Neural cell (in vitro differentiated cells): Measurements from ENCODE around the gene LBX2. TPM values are rescaled to one million over a fixed set of nuclear protein-coding genes. Genes with fewer than 3 reads are reported as not detected.
A peak's percentile ranks its signal among the peaks of the same experiment; 100 is the strongest.

Experiments used
- H2AFZ ChIP-seq: fragments of 200-600, 300-800 bp; sonication (generic), shearing (Covaris generic); 2 replicates; pipeline ENCODE4 v1.6.0; 2014; ENCODE audit warnings: low read depth, mild to moderate bottlenecking, antibody characterized with exemption, low read length, moderate library complexity
- H3F3A ChIP-seq: fragments of 200-600 bp; shearing (Covaris generic); 2 replicates; pipeline ENCODE4 v1.6.1; 2016; ENCODE audit warnings: mild to moderate bottlenecking, moderate library complexity, mixed read lengths, antibody characterized with exemption, low read length; ENCODE audit not compliant: insufficient read depth, poor library complexity, severe bottlenecking
- H3K27ac ChIP-seq: fragments of 200-600, 300-800 bp; sonication (generic), shearing (Covaris generic); 2 replicates; pipeline ENCODE4 v1.5.1; 2014; ENCODE audit warnings: mild to moderate bottlenecking, low read length, moderate library complexity
- H3K27me3 ChIP-seq: fragments of 300-800, 200-600 bp; sonication (generic), shearing (Covaris generic); 2 replicates; pipeline ENCODE4 v1.6.0; 2014; ENCODE audit warnings: mild to moderate bottlenecking, low read depth, low read length, moderate library complexity; ENCODE audit not compliant: insufficient read depth
- H3K36me3 ChIP-seq: fragments of 300-800, 200-600 bp; sonication (generic), shearing (Covaris generic); 2 replicates; pipeline ENCODE4 v1.5.1; 2014; ENCODE audit warnings: mild to moderate bottlenecking, antibody characterized with exemption, low read length, moderate library complexity; ENCODE audit not compliant: insufficient read depth
- H3K4me2 ChIP-seq: fragments of 300-800, 200-600 bp; sonication (generic), shearing (Covaris generic); 2 replicates; pipeline ENCODE4 v1.6.0; 2014; ENCODE audit warnings: mild to moderate bottlenecking, low read length
- H3K4me3 ChIP-seq: fragments of 300-800, 200-600 bp; sonication (generic), shearing (Covaris generic); 2 replicates; pipeline ENCODE4 v1.5.1; 2014; ENCODE audit warnings: mild to moderate bottlenecking, low read length, moderate library complexity
- H3K79me2 ChIP-seq: fragments of 200-600 bp; shearing (Covaris generic); replicated peaks from 2 replicates; pipeline ENCODE4 v1.6.0; 2014; ENCODE audit warnings: mild to moderate bottlenecking, low read length, moderate library complexity; ENCODE audit not compliant: insufficient read depth
- H3K9ac ChIP-seq: fragments of 300-800, 200-600 bp; sonication (generic), shearing (Covaris generic); 2 replicates; pipeline ENCODE4 v1.6.1; 2016; ENCODE audit warnings: mild to moderate bottlenecking, low read length, mixed read lengths
- H3K9me2 ChIP-seq: fragments of 200-600 bp; shearing (Covaris generic); 2 replicates; pipeline ENCODE4 v1.6.1; 2016; ENCODE audit warnings: mild to moderate bottlenecking, low read length, mixed read lengths; ENCODE audit not compliant: insufficient read depth
- H3K9me3 ChIP-seq: fragments of 200-600, 300-800 bp; sonication (generic), shearing (Covaris generic); 2 replicates; pipeline ENCODE4 v1.6.1; 2016; ENCODE audit warnings: mild to moderate bottlenecking, mixed run types, low read length, moderate library complexity, mixed read lengths
- H4K20me1 ChIP-seq: fragments of 200-600 bp; shearing (Covaris generic); 2 replicates; pipeline ENCODE4 v1.6.1; 2016; ENCODE audit warnings: mild to moderate bottlenecking, mixed run types; ENCODE audit not compliant: insufficient read depth
- CTCF ChIP-seq: fragments of 450-650 bp; IDR thresholded peaks from 2 replicates; pipeline ENCODE4 v1.5.1; 2014; ENCODE audit warnings: antibody characterized with exemption, mild to moderate bottlenecking, moderate library complexity; ENCODE audit not compliant: poor library complexity, severe bottlenecking
- EP300 ChIP-seq: fragments of 450-650 bp; conservative IDR thresholded peaks from 2 replicates; pipeline ENCODE4 v1.6.1; 2014; ENCODE audit warnings: antibody characterized with exemption, mild to moderate bottlenecking, moderate library complexity; ENCODE audit not compliant: poor library complexity, severe bottlenecking
- EZH2 ChIP-seq: fragments of 200-600, 300-800 bp; shearing (Covaris generic), sonication (generic); IDR thresholded peaks from 2 replicates; pipeline ENCODE4 v1.6.1; 2014; ENCODE audit warnings: antibody characterized with exemption, low read length, borderline replicate concordance, mild to moderate bottlenecking; ENCODE audit not compliant: insufficient read depth, poor library complexity, severe bottlenecking
- MXI1 ChIP-seq: fragments of 450-650 bp; conservative IDR thresholded peaks from 2 replicates; pipeline ENCODE4 v1.6.1; 2014; ENCODE audit warnings: antibody characterized with exemption, mild to moderate bottlenecking; ENCODE audit not compliant: poor library complexity, severe bottlenecking
- POLR2AphosphoS5 ChIP-seq: IDR thresholded peaks from 2 replicates; pipeline ENCODE4 v1.6.1; 2012
- RAD21 ChIP-seq: fragments of 450-650 bp; conservative IDR thresholded peaks from 2 replicates; pipeline ENCODE4 v1.6.1; 2014; ENCODE audit warnings: antibody characterized with exemption, mild to moderate bottlenecking, moderate library complexity
- SMC3 ChIP-seq: fragments of 450-650 bp; conservative IDR thresholded peaks from 2 replicates; pipeline ENCODE4 v1.6.1; 2014; ENCODE audit warnings: antibody characterized with exemption, mild to moderate bottlenecking, moderate library complexity; ENCODE audit not compliant: poor library complexity
- TAF1 ChIP-seq: IDR thresholded peaks from 2 replicates; pipeline ENCODE4 v1.6.1; 2012; ENCODE audit warnings: low read depth
- polyA plus RNA-seq: library from polyadenylated mRNA; depleted of rRNA; stranded (reverse); fragments of >200 nt; gene quantifications from 2 replicates; pipeline ENCODE4 v1.2.3, GENCODE V29; 2014
- TF ChIP-seq, protein P1 (sequence below): IDR thresholded peaks from 2 replicates; pipeline ENCODE4 v1.6.1; 2012; ENCODE audit warnings: borderline replicate concordance

Gene LBX2
- polyA plus RNA-seq, 1 donor from 2014 or later: not detected

- H3K9me2 ChIP-seq: no peaks in the 10 kb centered on the region
- no peaks in the 10 kb centered on the region for H3K27me3 ChIP-seq
- H3K4me2 ChIP-seq: peak within 1 kb of the TSS; percentile 86
- no peaks in the 10 kb centered on the region for H3K9me3 ChIP-seq
- peak within 1 kb of the TSS; percentile 78 for H3K9ac ChIP-seq
- peak within 1 kb of the TSS; percentile 75 for H3K27ac ChIP-seq
- no peaks in the 10 kb centered on the region for H4K20me1 ChIP-seq
- peak within 1 kb of the TSS; percentile 73 for H3K4me3 ChIP-seq
- peak; percentile 32 for TF ChIP-seq EP300
- TF ChIP-seq, protein P1, sequence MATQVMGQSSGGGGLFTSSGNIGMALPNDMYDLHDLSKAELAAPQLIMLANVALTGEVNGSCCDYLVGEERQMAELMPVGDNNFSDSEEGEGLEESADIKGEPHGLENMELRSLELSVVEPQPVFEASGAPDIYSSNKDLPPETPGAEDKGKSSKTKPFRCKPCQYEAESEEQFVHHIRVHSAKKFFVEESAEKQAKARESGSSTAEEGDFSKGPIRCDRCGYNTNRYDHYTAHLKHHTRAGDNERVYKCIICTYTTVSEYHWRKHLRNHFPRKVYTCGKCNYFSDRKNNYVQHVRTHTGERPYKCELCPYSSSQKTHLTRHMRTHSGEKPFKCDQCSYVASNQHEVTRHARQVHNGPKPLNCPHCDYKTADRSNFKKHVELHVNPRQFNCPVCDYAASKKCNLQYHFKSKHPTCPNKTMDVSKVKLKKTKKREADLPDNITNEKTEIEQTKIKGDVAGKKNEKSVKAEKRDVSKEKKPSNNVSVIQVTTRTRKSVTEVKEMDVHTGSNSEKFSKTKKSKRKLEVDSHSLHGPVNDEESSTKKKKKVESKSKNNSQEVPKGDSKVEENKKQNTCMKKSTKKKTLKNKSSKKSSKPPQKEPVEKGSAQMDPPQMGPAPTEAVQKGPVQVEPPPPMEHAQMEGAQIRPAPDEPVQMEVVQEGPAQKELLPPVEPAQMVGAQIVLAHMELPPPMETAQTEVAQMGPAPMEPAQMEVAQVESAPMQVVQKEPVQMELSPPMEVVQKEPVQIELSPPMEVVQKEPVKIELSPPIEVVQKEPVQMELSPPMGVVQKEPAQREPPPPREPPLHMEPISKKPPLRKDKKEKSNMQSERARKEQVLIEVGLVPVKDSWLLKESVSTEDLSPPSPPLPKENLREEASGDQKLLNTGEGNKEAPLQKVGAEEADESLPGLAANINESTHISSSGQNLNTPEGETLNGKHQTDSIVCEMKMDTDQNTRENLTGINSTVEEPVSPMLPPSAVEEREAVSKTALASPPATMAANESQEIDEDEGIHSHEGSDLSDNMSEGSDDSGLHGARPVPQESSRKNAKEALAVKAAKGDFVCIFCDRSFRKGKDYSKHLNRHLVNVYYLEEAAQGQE: peak; percentile 68
- peak; percentile 69 for TF ChIP-seq POLR2AphosphoS5
- TF ChIP-seq SMC3: peak; percentile 49
- TF ChIP-seq EZH2: no peak
- peak; percentile 30 for TF ChIP-seq RAD21
- TF ChIP-seq CTCF: no peak
- TF ChIP-seq MXI1: peak; percentile 79
- TF ChIP-seq TAF1: peak; percentile 72
- no peaks in the 10 kb centered on the region for H3K36me3 ChIP-seq
- peak within 1 kb of the TSS; percentile 40 for H2AFZ ChIP-seq
- no peaks in the 10 kb centered on the region for H3F3A ChIP-seq
- peaks cover 14% of the 10 kb centered on the region for H3K79me2 ChIP-seq
These were observed 30.2 kb upstream of the LBX2 start, which contains the start of the genes AUP1 and HTRA2 for GRCh38 chr2:74529357-74530238. AUP1 (minus strand) TSS chr2:74529706; CDS start chr2:74529629, 77 bp downstream. HTRA2 (plus strand) TSS chr2:74529933; CDS start chr2:74530007, 74 bp downstream.

- Histone ChIP-seq H3K9ac (peak overlapping the region; percentile 78), H3K4me2 (peak overlapping the region; percentile 79), H4K20me1 (no peaks in the 10 kb centered on the region), H3K27me3 (no peaks in the 10 kb centered on the region), H3K9me3 (no peaks in the 10 kb centered on the region), H3K4me3 (peak overlapping the region; percentile 73), H2AFZ (peak overlapping the region; percentile 40), H3K9me2 (no peaks in the 10 kb centered on the region), H3F3A (no peaks in the 10 kb centered on the region), H3K36me3 (no peaks in the 10 kb centered on the region), H3K79me2 (peaks cover 14% of the 10 kb centered on the region), H3K27ac (peak overlapping the region; percentile 75)
- no peak for TF ChIP-seq SMC3
- TF ChIP-seq CTCF: no peak
- TF ChIP-seq EZH2: no peak
These were observed 29.4 kb upstream of the LBX2 start for GRCh38 chr2:74528600-74529356.
